GM23248 (cell line): ENCODE results near the gene COL27A1. TPM values are rescaled to one million over a fixed set of nuclear protein-coding genes. Genes with fewer than 3 reads are reported as not detected.
A peak's percentile ranks its signal among the peaks of the same experiment; 100 is the strongest.

ENCODE experiments used
- DNase-seq: peaks from one replicate; pipeline ENCODE4 v3.0.0-alpha.2; 2015
- H2AFZ ChIP-seq: fragments of 200-600 bp; sonication (generic); 2 replicates; pipeline ENCODE4 v1.6.1; 2016; ENCODE audit warnings: antibody characterized with exemption
- H3F3A ChIP-seq: fragments of 200-600 bp; sonication (generic); 2 replicates; pipeline ENCODE4 v1.6.1; 2016; ENCODE audit warnings: mild to moderate bottlenecking, antibody characterized with exemption, mixed run types; ENCODE audit not compliant: insufficient read depth
- H3K27ac ChIP-seq: fragments of 200-600 bp; sonication (generic); 2 replicates; pipeline ENCODE4 v1.5.1; 2016; ENCODE audit warnings: mild to moderate bottlenecking
- H3K27me3 ChIP-seq: fragments of 200-600 bp; sonication (generic); replicated peaks from 2 replicates; pipeline ENCODE4 v1.6.1; 2016; ENCODE audit warnings: mild to moderate bottlenecking; ENCODE audit not compliant: insufficient read depth
- H3K36me3 ChIP-seq: fragments of 200-600 bp; sonication (generic); 2 replicates; pipeline ENCODE4 v1.6.1; 2016; ENCODE audit warnings: low read depth, mild to moderate bottlenecking
- H3K4me1 ChIP-seq: fragments of 200-600 bp; sonication (generic); 2 replicates; pipeline ENCODE4 v1.6.1; 2016; ENCODE audit warnings: mild to moderate bottlenecking; ENCODE audit not compliant: insufficient read depth
- H3K4me2 ChIP-seq: fragments of 200-600 bp; sonication (generic); one replicate; pipeline ENCODE4 v1.6.1; 2016; ENCODE audit warnings: mild to moderate bottlenecking; ENCODE audit not compliant: unreplicated experiment
- H3K4me3 ChIP-seq: fragments of 200-600 bp; sonication (generic); 2 replicates; pipeline ENCODE4 v1.5.1; 2016; ENCODE audit warnings: mild to moderate bottlenecking
- H3K79me2 ChIP-seq: fragments of 200-600 bp; sonication (generic); 2 replicates; pipeline ENCODE4 v1.6.1; 2016; ENCODE audit warnings: mild to moderate bottlenecking; ENCODE audit not compliant: insufficient read depth
- H3K9ac ChIP-seq: fragments of 200-600 bp; sonication (generic); 2 replicates; pipeline ENCODE4 v1.6.1; 2016; ENCODE audit warnings: mild to moderate bottlenecking
- H3K9me2 ChIP-seq: fragments of 200-600 bp; sonication (generic); 2 replicates; pipeline ENCODE4 v1.6.1; 2016; ENCODE audit warnings: mixed run types, mild to moderate bottlenecking, moderate library complexity; ENCODE audit not compliant: insufficient read depth
- H3K9me3 ChIP-seq: fragments of 200-600 bp; sonication (generic); one replicate; pipeline ENCODE4 v1.6.1; 2017; ENCODE audit warnings: low read depth
- H4K20me1 ChIP-seq: fragments of 200-600 bp; sonication (generic); 2 replicates; pipeline ENCODE4 v1.6.0; 2016; ENCODE audit not compliant: insufficient read depth
- EZH2 ChIP-seq: fragments of 200-600 bp; sonication (generic); IDR thresholded peaks from 2 replicates; pipeline ENCODE4 v1.6.1; 2018; ENCODE audit warnings: antibody characterized with exemption, mild to moderate bottlenecking; ENCODE audit not compliant: insufficient read depth, poor library complexity, severe bottlenecking
- EZH2phosphoT487 ChIP-seq: fragments of 200-600 bp; sonication (generic); IDR thresholded peaks from 2 replicates; pipeline ENCODE4 v1.6.1; 2018; ENCODE audit warnings: antibody characterized with exemption, moderate library complexity, mild to moderate bottlenecking, low read depth; ENCODE audit not compliant: insufficient read depth
- WGBS, 2 experiments: methylation state at CpG; one replicate each; pipeline ENCODE4 v1.1.6; 2015 to 2017; ENCODE audit warnings: low lambda C conversion rate in 2 of 2, low coverage in 1 of 2; ENCODE audit errors: missing lambda C conversion rate in 2 of 2; 5-methylcytosine and 5-hydroxymethylcytosine counted together
- in situ Hi-C: fragments of 300-500 bp; cut with MboI; formaldehyde crosslinking; loops from 2 replicates; pipeline ENCODE4 v1.15.0; 2020
- polyA plus RNA-seq: library from polyadenylated mRNA; unstranded; fragments of >200 nt; fragmentation: Nextera tagmentation; extraction: Ambion mirVana; gene quantifications from 2 replicates; pipeline ENCODE4 v1.2.1, GENCODE V29; 2016
- total RNA-seq: library from RNA; depleted of rRNA; stranded (reverse); fragments of >200 nt; shearing (Covaris generic); gene quantifications from 2 replicates; pipeline ENCODE4 v1.2.3, GENCODE V29; 2014

Gene COL27A1
- total and polyA plus RNA-seq, 2 experiments from 2014 or later = 1.6 to 2.3 TPM

DNA sequence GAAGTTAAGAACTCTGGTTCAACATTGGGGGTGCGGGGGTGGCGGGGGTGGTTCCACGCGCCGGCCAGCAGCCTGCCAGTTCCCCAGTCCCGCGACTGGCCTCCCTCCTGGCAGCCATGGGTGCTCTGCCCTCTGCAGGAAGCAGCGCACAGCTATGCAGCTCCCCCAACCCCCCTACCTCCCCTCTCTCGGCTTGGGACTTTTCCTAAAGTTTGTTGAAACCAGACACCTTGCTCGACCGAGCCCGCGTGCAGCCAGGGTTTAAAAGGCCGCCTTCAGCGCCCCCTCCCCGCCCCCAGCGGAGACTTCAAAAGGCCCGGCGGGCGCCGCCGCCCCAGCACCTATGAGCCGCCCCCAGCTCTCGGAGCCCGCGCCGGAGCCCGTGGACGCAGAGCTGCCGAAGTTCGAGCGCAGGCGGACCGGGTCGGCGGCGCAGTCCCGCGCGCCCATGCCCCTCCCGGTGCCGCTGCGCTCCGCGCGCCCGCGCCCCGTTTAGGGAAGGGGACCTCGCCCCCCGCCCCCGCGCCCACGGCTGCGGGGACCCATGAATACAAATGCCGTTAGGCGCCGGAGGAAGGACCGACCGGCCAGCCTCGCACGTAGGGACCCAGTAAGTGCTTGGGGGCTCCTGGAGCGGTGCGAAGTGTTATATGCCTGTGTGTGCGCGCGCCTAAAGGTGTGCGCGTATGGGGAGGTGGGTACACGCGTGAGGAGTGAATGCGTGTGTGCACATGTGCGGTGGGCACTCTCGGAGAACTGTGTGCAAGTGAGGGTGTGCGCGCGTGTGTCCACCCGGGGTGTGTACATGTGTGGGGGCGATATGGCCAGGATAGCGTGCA lies 1.4 kb upstream of the COL27A1 start:
- peak; percentile 38 for DNase-seq
- Histone ChIP-seq H3K27ac (no peak overlapping the region), H3K9ac (no peak overlapping the region), H3K27me3 (peaks cover 16% of the 10 kb centered on the region), H3K4me1 (peaks cover 6% of the 10 kb centered on the region; the same call in 1 of the 2 replicates), H3K9me2 (no peaks in the 10 kb centered on the region), H4K20me1 (no peaks in the 10 kb centered on the region), H3K4me3 (peak overlapping the region; percentile 56), H2AFZ (peak overlapping the region; percentile 21; the same call in 1 of the 2 replicates), H3K9me3 (no peaks in the 10 kb centered on the region), H3K36me3 (no peaks in the 10 kb centered on the region), H3F3A (no peaks in the 10 kb centered on the region), H3K4me2 (peak overlapping the region; percentile 69), H3K79me2 (peaks cover 8% of the 10 kb centered on the region; the same call in 1 of the 2 replicates)
- in situ Hi-C loops = loop anchor here (10.0 kb wide), 1 partner anchor 111 kb away; no protein-coding TSS in a partner anchor
- 2 to 3% methylated on average over 59 to 78 of the region's 80 CpGs for WGBS, 2 experiments
- TF ChIP-seq EZH2 (no peak), EZH2phosphoT487 (no peak)

DNA sequence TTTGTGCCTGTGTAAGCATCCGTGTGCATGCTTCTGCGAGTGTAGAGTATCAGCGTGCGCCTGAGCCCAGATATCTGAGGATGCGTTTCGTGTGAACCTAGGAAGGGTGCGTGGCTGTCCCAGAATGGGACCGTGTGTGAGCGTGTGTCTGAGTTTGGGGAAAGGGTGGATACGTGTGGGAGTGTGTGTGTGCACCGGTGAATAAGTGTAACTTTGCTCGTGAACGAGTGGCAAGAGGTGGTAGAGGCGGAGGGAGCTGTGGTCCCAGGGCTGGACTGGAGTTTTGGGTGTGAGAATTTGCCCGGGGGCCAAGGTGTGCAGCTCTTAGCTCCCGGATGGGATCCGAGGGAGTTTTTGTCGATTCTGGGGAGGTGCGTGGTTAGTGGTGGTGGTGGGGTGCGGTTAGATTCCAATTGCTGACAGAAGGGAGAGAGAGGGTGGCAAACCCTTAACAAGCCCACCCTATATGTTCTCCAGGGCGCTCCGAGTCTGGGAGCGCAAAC lies 686 bp upstream of the COL27A1 start:
- TF ChIP-seq EZH2 (peak; percentile 78), EZH2phosphoT487 (no peak)
- H3K4me3 ChIP-seq = peak overlapping the region; percentile 83
- H3K27me3 ChIP-seq = peaks cover 16% of the 10 kb centered on the region
- H3K36me3 ChIP-seq = no peaks in the 10 kb centered on the region
- no peak overlapping the region for H2AFZ ChIP-seq
- H3K27ac ChIP-seq = no peak overlapping the region
- WGBS, 2 experiments = 3 to 5% methylated on average over 23 of the region's 23 CpGs
- DNase-seq = peak; percentile 39
- H3K4me2 ChIP-seq = peak overlapping the region; percentile 69
- in situ Hi-C loops = loop anchor here (10.0 kb wide), 1 partner anchor 110 kb away; no protein-coding TSS in a partner anchor
- no peak overlapping the region for H3K9ac ChIP-seq
- H4K20me1 ChIP-seq = no peaks in the 10 kb centered on the region
- peaks cover 8% of the 10 kb centered on the region; the same call in 1 of the 2 replicates for H3K79me2 ChIP-seq
- H3F3A ChIP-seq = no peaks in the 10 kb centered on the region
- no peaks in the 10 kb centered on the region for H3K9me3 ChIP-seq
- no peaks in the 10 kb centered on the region for H3K9me2 ChIP-seq
- H3K4me1 ChIP-seq = peaks cover 6% of the 10 kb centered on the region; the same call in 1 of the 2 replicates

DNA sequence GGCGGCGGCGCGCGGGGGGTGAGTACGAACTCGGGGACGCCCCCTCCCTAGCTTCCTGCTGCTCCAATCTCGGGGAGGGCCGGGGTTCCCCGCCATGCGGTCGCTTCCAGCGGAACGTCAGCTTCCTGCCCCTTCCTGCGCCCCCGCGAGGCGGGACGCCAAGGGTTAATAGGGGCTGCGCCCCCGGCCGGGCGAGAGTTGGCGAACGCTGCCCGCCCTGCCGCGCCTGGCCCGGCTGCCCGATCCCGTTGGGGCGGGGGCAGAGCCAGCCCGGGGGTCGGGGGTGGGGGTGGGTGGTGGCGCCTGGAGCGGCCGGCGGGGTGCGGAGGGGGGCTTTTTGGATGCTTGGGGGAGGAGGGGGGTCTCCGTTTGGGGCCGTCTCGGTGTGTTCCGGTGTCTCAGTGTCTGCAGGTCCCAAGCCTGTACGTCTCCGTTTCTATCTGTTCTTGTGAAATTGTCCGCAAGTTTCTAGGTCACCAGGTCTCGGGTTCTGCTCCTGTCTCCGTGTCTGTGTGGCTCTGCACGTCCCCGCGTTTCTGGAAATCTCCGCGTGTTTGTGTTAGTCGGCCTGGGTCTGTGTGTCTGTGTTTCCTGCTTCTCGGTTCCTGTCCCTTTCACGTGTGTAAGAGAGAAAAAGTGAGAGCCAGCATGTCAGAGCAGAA lies 789 bp downstream of the COL27A1 start:
- DNase-seq = peak; percentile 73
- 1% methylated on average over 32 to 51 of the region's 57 CpGs for WGBS, 2 experiments

More for the DNA sequence above, 789 bp downstream of the COL27A1 start:
- H3F3A ChIP-seq = no peaks in the 10 kb centered on the region
- H3K79me2 ChIP-seq = peaks cover 15% of the 10 kb centered on the region; the same call in 1 of the 2 replicates
- peak overlapping the region; percentile 83 for H3K4me3 ChIP-seq
- H3K9ac ChIP-seq = peak overlapping the region; percentile 76
- peaks cover 6% of the 10 kb centered on the region; the same call in 1 of the 2 replicates for H3K4me1 ChIP-seq
- TF ChIP-seq EZH2phosphoT487 (no peak), EZH2 (no peak)
- peak overlapping the region; percentile 94 for H3K4me2 ChIP-seq
- H3K27me3 ChIP-seq = peaks cover 16% of the 10 kb centered on the region
- H4K20me1 ChIP-seq = no peaks in the 10 kb centered on the region
- H3K27ac ChIP-seq = peak overlapping the region; percentile 23; the same call in 1 of the 2 replicates
- peak overlapping the region; percentile 84 for H2AFZ ChIP-seq
- H3K9me3 ChIP-seq = no peaks in the 10 kb centered on the region
- in situ Hi-C loops = loop anchor here (10.0 kb wide), 1 partner anchor 109 kb away; no protein-coding TSS in a partner anchor
- H3K9me2 ChIP-seq = no peaks in the 10 kb centered on the region
- no peaks in the 10 kb centered on the region for H3K36me3 ChIP-seq
